Fibroblast of peridontal ligament (primary cell): Measurements from ENCODE around the gene FTL.
"Not testable (repeated sequence)": the region's sequence is repeated elsewhere in the genome, so short reads cannot be mapped to it uniquely, and the experiment has no call there.

Experiments used
- DNase-seq: peaks from one replicate; pipeline ENCODE4 v3.0.0-alpha.2; 2010; ENCODE audit errors: extremely low read depth

Gene FTL

GRCh38 chr19:48965040-48965805 lies at the start of gene FTL:
FTL (plus strand) TSS chr19:48965309; CDS start chr19:48965508, 199 bp downstream.
- DNase-seq: peak; percentile 94

- DNase-seq: no peak
These were observed 49.4 kb upstream of the FTL start for GRCh38 chr19:48915757-48916156.

GRCh38 chr19:48918071-48918470 lies 47.0 kb upstream of the FTL start:
- DNase-seq: no peak

GRCh38 chr19:48918801-48919247 lies 46.3 kb upstream of the FTL start:
- DNase-seq: no peak

- not testable (repeated sequence) for DNase-seq
These were observed 45.8 kb upstream of the FTL start for GRCh38 chr19:48919271-48919670.

GRCh38 chr19:48920949-48921348 lies 44.2 kb upstream of the FTL start:
- no peak for DNase-seq

GRCh38 chr19:48921721-48922500 lies 43.2 kb upstream of the FTL start:
- no peak for DNase-seq

- DNase-seq: no peak
These were observed 42.3 kb upstream of the FTL start for GRCh38 chr19:48922548-48923490.

GRCh38 chr19:48925240-48925843 lies 39.8 kb upstream of the FTL start:
- no peak for DNase-seq

GRCh38 chr19:48925890-48926289 lies 39.2 kb upstream of the FTL start:
- not testable (repeated sequence) for DNase-seq

GRCh38 chr19:48926909-48927308 lies 38.2 kb upstream of the FTL start:
- DNase-seq: peak; percentile 97

GRCh38 chr19:48927692-48928091 lies 37.4 kb upstream of the FTL start:
- not testable (repeated sequence) for DNase-seq

- DNase-seq: peak; percentile 69
These were observed 36.7 kb upstream of the FTL start for GRCh38 chr19:48928164-48929025.

- DNase-seq: peak; percentile 22
These were observed 31.7 kb upstream of the FTL start, which contains the start of gene DHDH for GRCh38 chr19:48933382-48933932. DHDH (plus strand) TSS chr19:48933699; CDS start chr19:48933722, 23 bp downstream.

GRCh38 chr19:48934837-48935236 lies 30.3 kb upstream of the FTL start:
- DNase-seq: no peak

GRCh38 chr19:48935864-48936263 lies 29.2 kb upstream of the FTL start:
- no peak for DNase-seq

- DNase-seq: no peak
These were observed 26.9 kb upstream of the FTL start for GRCh38 chr19:48938256-48938655.

- no peak for DNase-seq
These were observed 24.2 kb upstream of the FTL start for GRCh38 chr19:48940902-48941301.

GRCh38 chr19:48943081-48943480 lies 22.0 kb upstream of the FTL start:
- DNase-seq: no peak

GRCh38 chr19:48945415-48945814 lies 19.7 kb upstream of the FTL start:
- DNase-seq: no peak
